HG02642 (cell line): ENCODE data around the gene SETBP1.

ENCODE experiments used
- ATAC-seq: cut with Tn5 transposase; IDR thresholded peaks from one replicate; pipeline ENCODE4 v1.9.1; 2021; ENCODE audit warnings: mild to moderate bottlenecking; ENCODE audit not compliant: unreplicated experiment, poor library complexity

The SETBP1 gene

GRCh38 chr18:44856157-44856556, 175.5 kb downstream of the SETBP1 start:
- no peak for ATAC-seq

GRCh38 chr18:44857081-44857480, 176.4 kb downstream of the SETBP1 start:
- no peak for ATAC-seq

- no peak for ATAC-seq
Measured at GRCh38 chr18:44857744-44858491, 177.2 kb downstream of the SETBP1 start.

- ATAC-seq: no peak
Measured at GRCh38 chr18:44859263-44859662, 178.6 kb downstream of the SETBP1 start.

- no peak for ATAC-seq
Measured at GRCh38 chr18:44859751-44860439, 179.2 kb downstream of the SETBP1 start.

- ATAC-seq: no peak
Measured at GRCh38 chr18:44862112-44862511, 181.4 kb downstream of the SETBP1 start.

GRCh38 chr18:44866103-44866502, 185.4 kb downstream of the SETBP1 start:
- no peak for ATAC-seq

- ATAC-seq: no peak
Measured at GRCh38 chr18:44869533-44869932, 188.8 kb downstream of the SETBP1 start.

GRCh38 chr18:44870631-44871502, 190.2 kb downstream of the SETBP1 start:
- peak; percentile 47 for ATAC-seq

GRCh38 chr18:44871771-44872170, 191.1 kb downstream of the SETBP1 start:
- peak; percentile 63 for ATAC-seq

- ATAC-seq: no peak
Measured at GRCh38 chr18:44876024-44876423, 195.3 kb downstream of the SETBP1 start.

- ATAC-seq: no peak
Measured at GRCh38 chr18:44876755-44877154, 196.1 kb downstream of the SETBP1 start.

- ATAC-seq: no peak
Measured at GRCh38 chr18:44878335-44878734, 197.6 kb downstream of the SETBP1 start.

- no peak for ATAC-seq
Measured at GRCh38 chr18:44880170-44880569, 199.5 kb downstream of the SETBP1 start.

GRCh38 chr18:44881461-44882162, 200.9 kb downstream of the SETBP1 start:
- ATAC-seq: no peak

- no peak for ATAC-seq
Measured at GRCh38 chr18:44882163-44882868, 201.6 kb downstream of the SETBP1 start.

GRCh38 chr18:44883671-44884070, 203.0 kb downstream of the SETBP1 start:
- ATAC-seq: no peak

GRCh38 chr18:44884431-44884830, 203.7 kb downstream of the SETBP1 start:
- ATAC-seq: no peak

- ATAC-seq: no peak
Measured at GRCh38 chr18:44885507-44885906, 204.8 kb downstream of the SETBP1 start.

- ATAC-seq: peak; percentile 94
Measured at GRCh38 chr18:44887227-44887631, 206.5 kb downstream of the SETBP1 start.
